Motor neuron (in vitro differentiated cells): ENCODE results near the gene TPST2. TPM values are rescaled to one million over a fixed set of nuclear protein-coding genes. Genes with fewer than 3 reads are reported as not detected.
"Not testable (repeated sequence)": the region's sequence is repeated elsewhere in the genome, so short reads cannot be mapped to it uniquely, and the experiment has no call there.

Experiments used
- ATAC-seq, 8 experiments: fragments of 200-7000 bp; cut with Tn5 transposase; replicated peaks in 6 of 8; 2 replicates each; pipeline ENCODE4 v1.8.0; 2021; ENCODE audit warnings: mild to moderate bottlenecking in 8 of 8, moderate library complexity in 8 of 8
- H3K27ac ChIP-seq, 2 donors: fragments of 250-450 bp; sonication (Bioruptor Pico); 2 replicates each; pipeline ENCODE4 v1.9.0; 2021; ENCODE audit warnings: antibody characterized with exemption in 2 of 2, mild to moderate bottlenecking in 2 of 2, moderate library complexity in 1 of 2
- H3K4me1 ChIP-seq, 2 donors: fragments of 250-450 bp; sonication (Bioruptor Pico); replicated peaks in 1 of 2; 2 replicates each; pipeline ENCODE4 v1.6.1; 2021; ENCODE audit warnings: antibody characterized with exemption in 2 of 2, mild to moderate bottlenecking in 2 of 2, moderate library complexity in 1 of 2
- H3K4me3 ChIP-seq, 5 donors: fragments of 250-450 bp; sonication (Bioruptor Pico); 2 replicates each; pipeline ENCODE4 v1.9.0; 2021; ENCODE audit warnings: antibody characterized with exemption in 5 of 5, mild to moderate bottlenecking in 5 of 5, moderate library complexity in 4 of 5
- WGBS, 10 experiments: fragments of 450-650 bp; shearing (Covaris generic); methylation state at CpG; one replicate each; pipeline ENCODE4 v1.0.0; 2022; 5-methylcytosine and 5-hydroxymethylcytosine counted together
- in situ Hi-C, 9 experiments: fragments of 400-800 bp; cut with MboI; loops; one replicate each; pipeline ENCODE4 v1.15.0; 2021; ENCODE audit warnings: low sequenced_read_pairs in 9 of 9, low pct_unique_long_range_greater_than_20kb in 2 of 9; ENCODE audit not compliant: unreplicated experiment in 9 of 9
- total RNA-seq, 8 experiments: library from RNA; unstranded; fragments of 300-600 nt; gene quantifications; 2 replicates each; pipeline versions ENCODE4 v1.2.3 to v1.2.4, GENCODE V29; 2022

Gene TPST2
- total RNA-seq, 8 experiments from 2014 or later = 7.9 to 24.1 (median 9.5) TPM

DNA sequence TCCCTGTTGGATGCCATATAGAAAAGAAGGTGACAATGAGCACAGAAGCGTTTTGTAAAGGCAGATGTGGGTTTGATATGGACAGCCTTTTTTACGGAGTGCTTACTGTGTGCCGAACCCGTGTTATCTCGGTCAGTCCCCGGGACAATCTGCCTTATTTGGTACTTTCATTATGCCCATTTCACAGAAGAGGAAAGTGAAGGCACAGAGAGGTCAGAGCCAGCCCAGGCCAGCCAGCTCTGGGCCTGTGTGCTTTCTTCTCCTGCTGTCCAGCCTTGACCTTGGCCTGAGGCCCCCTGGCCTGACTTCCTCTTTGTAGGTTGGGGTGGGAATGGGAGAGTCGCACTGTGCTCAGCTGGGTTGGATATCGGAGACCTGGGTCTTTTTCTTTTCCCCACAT is 28.5 kb upstream of the TPST2 start:
- in situ Hi-C loops = loop anchor here in 1 of 9 experiments (25.0 kb wide), 1 partner anchor 231 kb away; no protein-coding TSS in a partner anchor
- Histone ChIP-seq H3K27ac (no peak overlapping the region), H3K4me1 (peaks cover 9 to 13% of the 10 kb centered on the region in 2 donors), H3K4me3 (no peak overlapping the region)
- WGBS, 10 experiments = 84 to 100% (median 90%) methylated on average over 2 to 6 of the region's 8 CpGs; no CpG with 5 or more reads in 6 of the 10 experiments
- no peak for ATAC-seq

DNA sequence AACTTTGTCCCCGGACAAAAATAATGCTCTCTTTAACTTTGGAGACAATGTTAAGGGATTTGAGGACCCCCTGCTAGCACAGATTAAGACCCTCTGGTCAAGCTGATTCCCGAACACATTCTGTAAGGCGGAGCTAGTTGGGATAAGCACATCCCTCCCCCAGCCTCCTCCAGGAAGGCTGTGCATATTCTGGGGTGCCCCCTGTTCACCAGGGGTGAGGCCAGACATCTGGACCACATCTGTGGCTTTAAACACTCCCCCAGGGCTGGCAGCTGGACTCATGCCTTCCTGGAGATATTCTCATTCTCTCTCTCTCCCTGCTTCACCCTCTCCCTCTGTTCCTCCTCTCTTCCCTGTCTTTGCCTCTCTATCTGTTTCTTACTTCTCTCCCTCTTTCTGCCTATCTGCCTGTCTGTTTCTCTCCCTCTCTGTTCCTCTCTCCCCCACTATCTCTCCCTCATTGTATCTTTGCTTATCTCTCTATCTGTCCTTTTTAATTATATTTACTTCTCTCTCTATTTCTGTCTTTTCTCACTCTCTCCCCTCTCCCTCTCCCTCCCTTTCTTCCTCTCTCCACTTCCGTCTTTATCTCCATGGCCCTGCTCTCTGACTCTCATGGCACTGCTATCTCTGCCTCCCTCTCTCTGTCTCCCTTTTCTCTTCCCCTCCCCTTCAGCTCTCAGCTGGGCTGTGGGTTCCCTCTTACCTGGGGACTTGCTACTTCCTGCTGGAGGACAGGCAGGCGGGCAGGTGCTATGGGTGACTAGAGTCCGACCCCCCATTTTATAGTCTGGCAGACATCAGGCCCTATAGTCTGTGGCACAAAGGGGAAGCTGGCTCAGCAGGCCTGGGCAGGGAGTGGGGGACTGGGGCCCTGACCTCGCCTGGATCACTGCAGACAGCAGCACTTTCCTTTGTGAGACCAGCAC is 27.6 kb upstream of the TPST2 start, which contains the start of gene CRYBB1:
Gene CRYBB1, minus strand, starts transcription at position 757 of the 929 bp plus-strand sequence. CDS start 1,708 bp downstream, outside the sequence.
- ATAC-seq = peak in 3 of 8 experiments; percentile 67 to 88 (median 88)
- 22 to 100% (median 59%) methylated on average over 1 to 6 of the region's 7 CpGs for WGBS, 10 experiments
- in situ Hi-C loops = loop anchor here in 1 of 9 experiments (25.0 kb wide), 1 partner anchor 230 kb away; no protein-coding TSS in a partner anchor
- H3K4me3 ChIP-seq = no peak within 1 kb of the TSS
- no peak within 1 kb of the TSS for H3K27ac ChIP-seq
- peaks cover 9 to 16% of the 10 kb centered on the region in 2 donors for H3K4me1 ChIP-seq

DNA sequence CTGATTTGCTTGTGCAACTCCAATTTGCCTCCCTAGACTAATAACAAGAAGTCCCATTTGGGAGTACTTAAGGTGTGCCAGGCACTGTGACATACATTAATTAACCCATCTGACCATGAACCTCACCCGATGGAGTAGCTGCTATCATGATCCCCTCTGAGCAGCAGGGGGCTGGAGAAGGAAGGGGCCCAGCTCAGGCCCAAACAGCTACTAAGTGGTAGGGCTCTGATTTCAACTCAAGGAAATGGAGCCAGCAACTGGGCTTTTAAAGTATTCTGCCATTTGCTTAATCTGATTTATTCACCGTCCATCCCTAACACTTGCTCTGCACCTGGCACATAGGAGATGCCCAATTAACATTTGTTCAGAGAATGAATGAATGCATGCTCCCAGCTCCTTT is 26.7 kb upstream of the TPST2 start:
- H3K4me1 ChIP-seq = peaks cover 9 to 16% of the 10 kb centered on the region in 2 donors
- in situ Hi-C loops = loop anchor here in 1 of 9 experiments (25.0 kb wide), 1 partner anchor 229 kb away; no protein-coding TSS in a partner anchor
- no peak overlapping the region for H3K4me3 ChIP-seq
- no peak overlapping the region for H3K27ac ChIP-seq
- WGBS, 10 experiments = 0 to 80% (median 25%) methylated on average over 1 to 2 of the region's 2 CpGs; no CpG with 5 or more reads in 4 of the 10 experiments
- peak in 1 of 8 experiments; percentile 12 for ATAC-seq

GRCh38 chr22:26615830-26616435 is 26.0 kb upstream of the TPST2 start:
- in situ Hi-C loops = loop anchor here in 1 of 9 experiments (25.0 kb wide), 1 partner anchor 229 kb away; no protein-coding TSS in a partner anchor
- ATAC-seq = no peak
- no peak overlapping the region for H3K27ac ChIP-seq
- no peak overlapping the region for H3K4me3 ChIP-seq
- 75 to 100% (median 85%) methylated on average over 2 to 8 of the region's 11 CpGs; no CpG with 5 or more reads in 1 of the 10 experiments for WGBS, 10 experiments
- peaks cover 9 to 16% of the 10 kb centered on the region in 2 donors for H3K4me1 ChIP-seq

GRCh38 chr22:26615149-26615548 is 25.2 kb upstream of the TPST2 start:
- Histone ChIP-seq H3K27ac (no peak overlapping the region), H3K4me3 (no peak overlapping the region), H3K4me1 (peaks cover 9 to 16% of the 10 kb centered on the region in 2 donors)
- ATAC-seq = no peak
- 14 to 100% (median 52%) methylated on average over 1 to 4 of the region's 5 CpGs; no CpG with 5 or more reads in 2 of the 10 experiments for WGBS, 10 experiments
- in situ Hi-C loops = loop anchor here in 1 of 9 experiments (25.0 kb wide), 1 partner anchor 228 kb away; no protein-coding TSS in a partner anchor

GRCh38 chr22:26614322-26614721 is 24.4 kb upstream of the TPST2 start:
- Histone ChIP-seq H3K4me3 (no peak overlapping the region), H3K4me1 (peaks cover 9 to 16% of the 10 kb centered on the region in 2 donors), H3K27ac (no peak overlapping the region)
- ATAC-seq = no peak
- in situ Hi-C loops = loop anchor here in 1 of 9 experiments (25.0 kb wide), 1 partner anchor 227 kb away; no protein-coding TSS in a partner anchor
- 0 to 73% (median 44%) methylated on average over 2 to 13 of the region's 14 CpGs for WGBS, 10 experiments

DNA sequence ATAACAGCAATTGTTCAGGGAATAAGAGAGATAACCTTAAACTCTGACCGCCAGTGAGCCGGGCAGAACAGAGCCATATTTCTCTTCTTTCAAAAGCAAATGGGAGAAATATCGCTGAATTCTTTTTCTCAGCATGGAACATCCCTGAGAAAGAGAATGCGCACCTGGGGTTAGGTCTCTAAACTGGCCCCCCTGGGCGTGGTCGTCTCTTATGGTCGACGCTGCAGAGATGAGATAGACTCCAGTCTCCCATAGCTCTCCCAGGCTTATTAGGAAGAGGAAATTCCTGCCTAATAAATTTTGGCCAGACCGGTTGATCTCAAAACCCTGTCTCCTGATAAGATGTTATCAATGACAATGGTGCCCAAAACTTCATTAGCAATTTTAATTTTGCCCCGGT is 23.8 kb upstream of the TPST2 start:
- not testable (repeated sequence) for H3K4me3 ChIP-seq, ATAC-seq, H3K27ac ChIP-seq
- peaks cover 9 to 16% of the 10 kb centered on the region in 2 donors for H3K4me1 ChIP-seq
- in situ Hi-C loops = loop anchor here in 1 of 9 experiments (25.0 kb wide), 1 partner anchor 226 kb away; no protein-coding TSS in a partner anchor
- WGBS, 10 experiments = 0 to 47% (median 7%) methylated on average over 1 to 7 of the region's 10 CpGs; no CpG with 5 or more reads in 2 of the 10 experiments

DNA sequence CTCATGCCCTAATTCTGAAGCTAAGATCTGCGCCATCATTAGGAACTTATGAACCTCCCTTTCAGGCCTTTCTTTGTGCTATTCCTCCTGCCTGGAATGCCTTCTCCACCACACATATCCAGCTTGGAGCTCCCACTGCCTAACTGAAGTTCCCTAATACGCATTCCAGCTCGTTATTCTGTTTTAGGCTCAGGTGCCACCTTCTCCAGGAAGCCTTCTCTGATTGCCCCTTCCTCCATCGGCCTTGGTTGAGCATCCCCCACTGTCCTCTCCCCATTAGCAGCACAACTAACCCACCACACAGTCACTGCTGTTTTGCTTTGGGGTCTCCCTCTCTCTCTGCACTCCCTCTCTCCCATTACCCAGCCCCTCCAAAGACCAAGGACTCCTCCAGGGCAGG is 22.7 kb upstream of the TPST2 start:
- in situ Hi-C loops = loop anchor here in 1 of 9 experiments (25.0 kb wide), 1 partner anchor 225 kb away; no protein-coding TSS in a partner anchor
- WGBS, 10 experiments = 60 to 100% (median 80%) methylated on average over 1 to 4 of the region's 4 CpGs; no CpG with 5 or more reads in 1 of the 10 experiments
- no peak for ATAC-seq

DNA sequence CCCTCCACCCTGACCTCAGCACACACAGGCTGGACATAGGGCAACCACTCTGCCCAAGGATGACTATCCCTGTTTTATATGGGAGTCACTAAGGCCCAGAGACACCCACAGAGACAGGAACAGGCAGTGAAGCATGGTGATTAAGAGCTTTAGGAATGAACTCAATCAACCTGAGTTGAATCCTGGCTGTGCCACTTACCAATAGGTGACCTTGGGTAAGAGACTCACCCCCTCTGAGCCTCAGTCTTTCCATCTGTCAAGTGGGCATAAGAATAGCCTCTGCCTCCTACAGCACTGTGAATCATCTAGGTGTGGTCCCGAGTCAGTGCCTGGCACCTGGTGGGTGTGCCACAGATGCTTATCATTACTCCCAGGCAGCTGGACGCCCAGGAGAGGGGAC is 21.1 kb upstream of the TPST2 start:
- H3K4me1 ChIP-seq = peaks cover 9 to 16% of the 10 kb centered on the region in 2 donors
- H3K4me3 ChIP-seq = no peak overlapping the region
- in situ Hi-C loops = loop anchor here in 1 of 9 experiments (25.0 kb wide), 1 partner anchor 224 kb away; no protein-coding TSS in a partner anchor
- WGBS, 10 experiments = 85 to 100% methylated on average over 1 to 2 of the region's 2 CpGs; no CpG with 5 or more reads in 8 of the 10 experiments
- H3K27ac ChIP-seq = no peak overlapping the region
- ATAC-seq = peak in 1 of 8 experiments; percentile 57

More for the DNA sequence above, 22.7 kb upstream of the TPST2 start:
- Histone ChIP-seq H3K4me3 (no peak overlapping the region), H3K4me1 (peaks cover 9 to 16% of the 10 kb centered on the region in 2 donors), H3K27ac (no peak overlapping the region)

DNA sequence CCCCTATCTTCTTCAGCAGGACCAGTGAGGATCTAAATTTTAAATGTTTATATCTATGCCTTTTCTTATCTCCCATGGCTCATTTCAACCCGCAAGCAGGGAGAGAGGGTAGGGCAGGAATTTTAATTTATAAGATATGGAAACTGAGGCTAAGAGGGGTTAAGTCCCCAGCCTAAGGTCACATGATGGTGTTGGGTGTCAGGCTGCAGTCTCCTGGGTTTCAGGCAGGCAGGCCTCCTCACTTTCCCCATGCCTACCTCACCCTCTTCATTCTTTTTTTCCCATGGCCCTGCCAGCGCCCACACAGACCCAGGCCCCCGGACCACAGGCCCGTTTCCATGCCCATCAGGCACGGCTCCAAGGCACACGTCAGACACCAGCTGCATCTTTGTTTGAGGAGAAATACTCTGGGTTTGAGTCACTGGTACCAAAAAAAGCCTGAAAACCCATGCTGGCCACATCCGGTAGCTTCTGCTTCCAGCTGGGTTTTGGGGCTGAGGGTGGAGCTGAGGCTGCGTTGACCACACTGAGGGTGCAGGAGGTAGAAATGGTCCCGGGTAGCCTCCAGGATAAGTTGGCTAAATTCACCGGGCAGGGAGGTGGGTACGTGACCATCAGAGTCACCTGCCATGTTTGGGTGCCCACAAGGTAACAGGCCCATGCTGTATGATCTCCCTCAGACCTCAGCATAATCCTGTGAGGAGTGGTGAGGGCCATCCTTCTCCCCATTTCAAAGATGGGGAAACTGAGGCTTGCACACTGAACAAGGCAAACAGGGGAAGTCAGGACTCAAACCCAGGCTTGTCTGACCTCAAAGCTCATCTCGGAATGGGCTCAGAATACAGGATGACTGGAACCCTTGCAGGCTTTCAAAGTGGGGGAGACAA is 20.4 kb upstream of the TPST2 start:
- in situ Hi-C loops = loop anchor here in 1 of 9 experiments (25.0 kb wide), 1 partner anchor 223 kb away; no protein-coding TSS in a partner anchor
- H3K4me3 ChIP-seq = no peak overlapping the region
- WGBS, 10 experiments = 11 to 100% (median 82%) methylated on average over 1 to 10 of the region's 12 CpGs; no CpG with 5 or more reads in 2 of the 10 experiments
- H3K27ac ChIP-seq = no peak overlapping the region
- peak in 5 of 8 experiments; percentile 17 to 90 (median 69) for ATAC-seq
- H3K4me1 ChIP-seq = peaks cover 9 to 16% of the 10 kb centered on the region in 2 donors

DNA sequence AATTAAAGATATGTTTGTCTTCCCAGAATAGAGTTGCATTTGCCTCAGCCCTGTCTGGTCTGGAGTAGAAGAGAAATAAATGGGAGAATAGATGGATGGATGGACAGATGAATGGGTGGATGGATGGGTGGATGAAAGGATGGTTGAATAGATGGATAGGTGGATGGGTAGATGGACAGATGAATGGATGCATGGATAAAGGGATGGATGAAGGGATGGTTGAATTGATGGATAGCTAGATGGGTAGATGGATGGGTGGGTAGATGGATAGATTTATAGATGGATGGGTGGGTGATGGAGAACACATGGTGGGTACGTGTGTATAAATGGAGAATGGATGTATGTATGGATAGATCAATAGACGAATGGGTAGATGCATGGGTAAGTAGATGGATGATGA is 19.4 kb upstream of the TPST2 start:
- no peak overlapping the region for H3K27ac ChIP-seq
- peaks cover 7 to 11% of the 10 kb centered on the region in 2 donors for H3K4me1 ChIP-seq
- in situ Hi-C loops = loop anchor here in 1 of 9 experiments (25.0 kb wide), 1 partner anchor 222 kb away; no protein-coding TSS in a partner anchor
- no peak overlapping the region for H3K4me3 ChIP-seq
- whole genome bisulfite sequencing, 10 experiments = 20 to 100% (median 85%) methylated on average over 1 to 2 of the region's 2 CpGs; no CpG with 5 or more reads in 2 of the 10 experiments
- ATAC-seq = no peak
